AG04450 (cell line): ENCODE data around the gene RPP25. TPM values are rescaled to one million over a fixed set of nuclear protein-coding genes. Genes with fewer than 3 reads are reported as not detected.
A peak's percentile ranks its signal among the peaks of the same experiment; 100 is the strongest.

Source experiments
- CTCF ChIA-PET: fragments of 300-600, 350-600 bp; formaldehyde crosslinking; extraction: SDS; loops from one replicate; lab custom pipeline; 2022; ENCODE audit warnings: antibody characterized with exemption, inconsistent platforms; lab: Charles Lee
- POLR2A ChIA-PET: fragments of 350-600 bp; formaldehyde crosslinking; extraction: SDS; loops from one replicate; lab custom pipeline; 2021; ENCODE audit warnings: antibody characterized with exemption, inconsistent platforms; lab: Yijun Ruan, JAX
- DNase-seq: peaks from one replicate; pipeline ENCODE4 v3.0.0-alpha.2; 2011; ENCODE audit warnings: low read depth, low spot score
- H3K27ac ChIP-seq: one replicate; pipeline ENCODE4 v1.5.1; 2012; ENCODE audit warnings: low read depth, low read length, control low read depth
- H3K27me3 ChIP-seq: one replicate; pipeline ENCODE4 v1.6.0; 2012; ENCODE audit warnings: low read length; ENCODE audit not compliant: control insufficient read depth, insufficient read depth
- H3K4me3 ChIP-seq: 2 replicates; pipeline ENCODE4 v1.5.1; 2011; ENCODE audit warnings: mild to moderate bottlenecking, low read depth, low read length, control low read depth
- H3K9me3 ChIP-seq: 2 replicates; pipeline ENCODE4 v1.5.1; 2012; ENCODE audit warnings: low read length; ENCODE audit not compliant: control insufficient read depth, insufficient read depth
- polyA plus RNA-seq: library from polyadenylated mRNA; depleted of rRNA; stranded (reverse); fragments of >200 nt; gene quantifications from 2 replicates; pipeline ENCODE4 v1.2.3, GENCODE V29; 2011
- TF ChIP-seq, protein P1 (sequence below): IDR thresholded peaks from 2 replicates; pipeline ENCODE4 v1.5.1; 2011; ENCODE audit warnings: low read depth, low read length, control low read depth, inconsistent platforms

The RPP25 gene
- polyA plus RNA-seq, 1 experiment: 0.25 TPM

DNA sequence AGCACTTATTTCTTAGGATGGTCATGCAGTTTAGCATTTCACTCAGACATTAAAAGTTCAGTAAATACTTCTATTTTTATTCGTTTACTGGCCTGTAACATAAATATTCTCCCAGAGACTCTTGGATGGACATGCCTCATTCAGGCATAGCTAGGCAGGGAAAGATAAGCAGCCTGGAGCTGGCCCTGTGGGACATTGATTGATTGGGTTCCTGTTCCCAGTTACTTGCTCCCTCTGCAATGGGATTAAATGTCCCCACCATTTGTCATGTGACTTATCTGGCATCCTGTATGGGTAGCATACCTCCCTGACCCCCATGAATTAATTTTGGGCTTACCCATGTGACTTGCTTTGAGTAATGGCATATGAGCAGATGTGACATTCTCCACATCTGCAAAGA lies 36.0 kb upstream of the RPP25 start:
- TF ChIP-seq, protein P1, sequence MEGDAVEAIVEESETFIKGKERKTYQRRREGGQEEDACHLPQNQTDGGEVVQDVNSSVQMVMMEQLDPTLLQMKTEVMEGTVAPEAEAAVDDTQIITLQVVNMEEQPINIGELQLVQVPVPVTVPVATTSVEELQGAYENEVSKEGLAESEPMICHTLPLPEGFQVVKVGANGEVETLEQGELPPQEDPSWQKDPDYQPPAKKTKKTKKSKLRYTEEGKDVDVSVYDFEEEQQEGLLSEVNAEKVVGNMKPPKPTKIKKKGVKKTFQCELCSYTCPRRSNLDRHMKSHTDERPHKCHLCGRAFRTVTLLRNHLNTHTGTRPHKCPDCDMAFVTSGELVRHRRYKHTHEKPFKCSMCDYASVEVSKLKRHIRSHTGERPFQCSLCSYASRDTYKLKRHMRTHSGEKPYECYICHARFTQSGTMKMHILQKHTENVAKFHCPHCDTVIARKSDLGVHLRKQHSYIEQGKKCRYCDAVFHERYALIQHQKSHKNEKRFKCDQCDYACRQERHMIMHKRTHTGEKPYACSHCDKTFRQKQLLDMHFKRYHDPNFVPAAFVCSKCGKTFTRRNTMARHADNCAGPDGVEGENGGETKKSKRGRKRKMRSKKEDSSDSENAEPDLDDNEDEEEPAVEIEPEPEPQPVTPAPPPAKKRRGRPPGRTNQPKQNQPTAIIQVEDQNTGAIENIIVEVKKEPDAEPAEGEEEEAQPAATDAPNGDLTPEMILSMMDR: no peak
- Histone ChIP-seq H3K9me3 (peaks cover under 1% of the 10 kb centered on the region; the same call in 1 of the 2 replicates), H3K27ac (no peak overlapping the region), H3K4me3 (no peak overlapping the region), H3K27me3 (peaks cover 19% of the 10 kb centered on the region)
- CTCF ChIA-PET: no interaction called here
- DNase-seq: no peak
- POLR2A ChIA-PET: no interaction called here

GRCh38 chr15:74989527-74989926 lies 33.0 kb upstream of the RPP25 start:
- H3K4me3 ChIP-seq: no peak overlapping the region
- H3K27ac ChIP-seq: no peak overlapping the region
- peaks cover 5% of the 10 kb centered on the region for H3K27me3 ChIP-seq
- TF ChIP-seq, protein P1: no peak
- POLR2A ChIA-PET: no interaction called here
- DNase-seq: no peak
- no peaks in the 10 kb centered on the region for H3K9me3 ChIP-seq
- CTCF ChIA-PET: no interaction called here

- POLR2A ChIA-PET: no interaction called here
- H3K27me3 ChIP-seq: peaks cover 7% of the 10 kb centered on the region
- no peak overlapping the region for H3K4me3 ChIP-seq
- no peak for DNase-seq
- TF ChIP-seq, protein P1: peak; percentile 23; the same call in 1 of the 2 replicates
- H3K27ac ChIP-seq: no peak overlapping the region
- CTCF ChIA-PET: no interaction called here
- H3K9me3 ChIP-seq: no peaks in the 10 kb centered on the region
Observed at GRCh38 chr15:74988007-74988800, 31.6 kb upstream of the RPP25 start.

- CTCF ChIA-PET: no interaction called here
- Histone ChIP-seq H3K4me3 (no peak overlapping the region), H3K27ac (no peak overlapping the region), H3K27me3 (peaks cover 16% of the 10 kb centered on the region), H3K9me3 (no peaks in the 10 kb centered on the region)
- no peak for DNase-seq
- TF ChIP-seq, protein P1: no peak
- POLR2A ChIA-PET: no interaction called here
Observed at GRCh38 chr15:74983725-74984231, 27.2 kb upstream of the RPP25 start.

- ChIA-PET CTCF (no interaction called here), POLR2A (no interaction called here)
- Histone ChIP-seq H3K9me3 (no peaks in the 10 kb centered on the region), H3K4me3 (no peak overlapping the region), H3K27me3 (peaks cover 13% of the 10 kb centered on the region), H3K27ac (no peak overlapping the region)
- DNase-seq: no peak
- TF ChIP-seq, protein P1: no peak
Observed at GRCh38 chr15:74982183-74982582, 25.6 kb upstream of the RPP25 start.
